Thyroid gland (tissue), 4 donors: ENCODE results near the gene PRICKLE1. TPM values are rescaled to one million over a fixed set of nuclear protein-coding genes. Genes with fewer than 3 reads are reported as not detected.

ENCODE experiments used
- DNase-seq, 2 donors: peaks; one replicate each; pipeline ENCODE4 v3.0.0-alpha.2; 2019
- H3K27ac ChIP-seq, 3 donors: fragments of 200-600 bp; sonication (generic); 1 replicate in 2 of 3; 2 replicates in 1 of 3; pipeline ENCODE4 v1.5.1; 2016 to 2019; ENCODE audit warnings: mild to moderate bottlenecking in 1 of 3, moderate library complexity in 1 of 3
- H3K27me3 ChIP-seq: fragments of 200-600 bp; sonication (generic); one replicate; pipeline ENCODE4 v1.5.1; 2019
- H3K36me3 ChIP-seq, 2 donors: fragments of 200-600 bp; sonication (generic); one replicate each; pipeline ENCODE4 v1.5.1; 2016 to 2019
- H3K4me1 ChIP-seq, 2 donors: fragments of 200-600 bp; sonication (generic); one replicate each; pipeline ENCODE4 v1.5.1; 2017 to 2019
- H3K4me3 ChIP-seq, 3 donors: fragments of 200-600 bp; sonication (generic); replicated peaks in 1 of 3; 1 replicate in 2 of 3; 2 replicates in 1 of 3; pipeline ENCODE4 v1.5.1; 2016; ENCODE audit warnings: mild to moderate bottlenecking in 1 of 3
- H3K9me3 ChIP-seq: fragments of 200-600 bp; sonication (generic); one replicate; pipeline ENCODE4 v1.5.1; 2017
- CTCF ChIP-seq, 6 experiments: fragments of 200-600 bp in 3 of 6; fragments of 450-650 bp in 3 of 6; sonication (generic) in 3 of 6; IDR thresholded peaks; one replicate each; pipeline ENCODE4 v1.5.1; 2016 to 2019; ENCODE audit warnings: antibody characterized with exemption in 6 of 6, mild to moderate bottlenecking in 2 of 6, inconsistent platforms in 1 of 6, moderate library complexity in 1 of 6
- POLR2A ChIP-seq, 2 donors: fragments of 450-650 bp; IDR thresholded peaks; one replicate each; pipeline ENCODE4 v1.6.1; 2017; ENCODE audit warnings: antibody characterized with exemption in 2 of 2, mild to moderate bottlenecking in 2 of 2, moderate library complexity in 1 of 2
- WGBS, 2 donors: methylation state at CpG; one replicate each; pipeline ENCODE4 v1.1.5; 2017; 5-methylcytosine and 5-hydroxymethylcytosine counted together
- intact Hi-C: fragments of 100-400 bp; cut with DNase I; formaldehyde crosslinking; loops from one replicate; pipeline ENCODE4 v1.15.1; 2023
- total RNA-seq, 4 donors: library from RNA; depleted of rRNA; stranded (reverse); fragments of >200 nt; gene quantifications; one replicate each; pipeline ENCODE4 v1.2.3, GENCODE V29; 2016

The PRICKLE1 gene
- total RNA-seq, 4 donors from 2014 or later: 17.2 to 25.4 (median 19.6) TPM

- peak; percentile 23 to 26 for DNase-seq
- intact Hi-C loops: no loop called here
- peaks cover 0 to 12% of the 10 kb centered on the region in 2 donors for H3K4me1 ChIP-seq
- 2% methylated on average over 24 to 25 of the region's 25 CpGs for WGBS, 2 donors
- no peaks in the 10 kb centered on the region for H3K36me3 ChIP-seq
- peak overlapping the region in 1 of 3 donors; percentile 82 for H3K4me3 ChIP-seq
- TF ChIP-seq POLR2A (IDR thresholded peaks at IDR 0.05) (no peak), CTCF (IDR thresholded peaks at IDR 0.05) (no peak)
- H3K9me3 ChIP-seq: no peaks in the 10 kb centered on the region
- H3K27ac ChIP-seq: peak overlapping the region in 1 of 3 donors; percentile 20
- no peaks in the 10 kb centered on the region for H3K27me3 ChIP-seq
These were observed 886 bp upstream of the PRICKLE1 start for GRCh38 chr12:42590330-42590934.

GRCh38 chr12:42588524-42589464, 752 bp downstream of the PRICKLE1 start:
- Histone ChIP-seq H3K36me3 (no peaks in the 10 kb centered on the region), H3K27me3 (no peaks in the 10 kb centered on the region), H3K9me3 (no peaks in the 10 kb centered on the region), H3K27ac (peak overlapping the region in 2 of 3 donors; percentile 40 to 51), H3K4me1 (peaks cover 0 to 12% of the 10 kb centered on the region in 2 donors), H3K4me3 (peak overlapping the region; percentile 5 to 82 (median 65))
- intact Hi-C loops: no loop called here
- DNase-seq: peak; percentile 10 to 16
- TF ChIP-seq POLR2A (IDR thresholded peaks at IDR 0.05) (no peak), CTCF (IDR thresholded peaks at IDR 0.05) (peak in 3 of 6 experiments; percentile 10 to 36 (median 29))
- 6 to 7% methylated on average over 39 to 41 of the region's 52 CpGs for WGBS, 2 donors

- Histone ChIP-seq H3K4me1 (peaks cover 0 to 12% of the 10 kb centered on the region in 2 donors), H3K4me3 (no peak overlapping the region), H3K36me3 (no peaks in the 10 kb centered on the region), H3K27me3 (no peaks in the 10 kb centered on the region), H3K9me3 (no peaks in the 10 kb centered on the region), H3K27ac (no peak overlapping the region)
- WGBS, 2 donors: 70 to 79% methylated on average over 7 of the region's 7 CpGs
- intact Hi-C loops: no loop called here
- TF ChIP-seq POLR2A (IDR thresholded peaks at IDR 0.05) (no peak), CTCF (IDR thresholded peaks at IDR 0.05) (no peak)
- no peak for DNase-seq
These were observed 1.7 kb downstream of the PRICKLE1 start for GRCh38 chr12:42587601-42588523.

GRCh38 chr12:42586268-42586667, 3.3 kb downstream of the PRICKLE1 start:
- Histone ChIP-seq H3K27ac (no peak overlapping the region), H3K4me1 (peaks cover 0 to 12% of the 10 kb centered on the region in 2 donors), H3K36me3 (no peaks in the 10 kb centered on the region), H3K9me3 (no peaks in the 10 kb centered on the region), H3K27me3 (no peaks in the 10 kb centered on the region), H3K4me3 (no peak overlapping the region)
- intact Hi-C loops: no loop called here
- 74 to 90% methylated on average over 1 of the region's 1 CpG for WGBS, 2 donors
- TF ChIP-seq CTCF (IDR thresholded peaks at IDR 0.05) (no peak), POLR2A (IDR thresholded peaks at IDR 0.05) (no peak)
- no peak for DNase-seq
